HG03045 (cell line): ENCODE data around the gene ME1.
"Not testable (repeated sequence)": the region's sequence is repeated elsewhere in the genome, so short reads cannot be mapped to it uniquely, and the experiment has no call there.

ENCODE experiments used
- ATAC-seq: cut with Tn5 transposase; IDR thresholded peaks from one replicate; pipeline ENCODE4 v1.9.1; 2021; ENCODE audit warnings: mild to moderate bottlenecking, moderate library complexity; ENCODE audit not compliant: unreplicated experiment

Gene ME1

GRCh38 chr6:83192871-83193746, 237.7 kb downstream of the ME1 start, which contains the start of the genes PGM3 and RWDD2A:
PGM3 (minus strand) TSS chr6:83193265; CDS start chr6:83191012, 2,253 bp downstream.
RWDD2A (plus strand) TSS chr6:83193357; CDS start chr6:83194452, 1,095 bp downstream.
- ATAC-seq, result peak; percentile 97

GRCh38 chr6:83192456-83192855, 238.4 kb downstream of the ME1 start:
- ATAC-seq, result peak; percentile 1

- ATAC-seq, result not testable (repeated sequence)
Measured at GRCh38 chr6:83191974-83192373, 238.9 kb downstream of the ME1 start.

- ATAC-seq, result no peak
Measured at GRCh38 chr6:83190626-83191025, 240.2 kb downstream of the ME1 start.

- no peak for ATAC-seq
Measured at GRCh38 chr6:83188501-83188900, 242.3 kb downstream of the ME1 start.

- ATAC-seq, result no peak
Measured at GRCh38 chr6:83185096-83185495, 245.8 kb downstream of the ME1 start.

- ATAC-seq, result no peak
Measured at GRCh38 chr6:83183082-83183828, 247.6 kb downstream of the ME1 start.

- no peak for ATAC-seq
Measured at GRCh38 chr6:83182114-83182513, 248.7 kb downstream of the ME1 start.

GRCh38 chr6:83180426-83180950, 250.4 kb downstream of the ME1 start:
- ATAC-seq, result no peak

- ATAC-seq, result no peak
Measured at GRCh38 chr6:83176246-83176645, 254.6 kb downstream of the ME1 start.

- ATAC-seq, result no peak
Measured at GRCh38 chr6:83169511-83169910, 261.3 kb downstream of the ME1 start.

GRCh38 chr6:83169106-83169505, 261.7 kb downstream of the ME1 start:
- no peak for ATAC-seq

GRCh38 chr6:83168556-83168955, 262.3 kb downstream of the ME1 start:
- ATAC-seq, result no peak

- ATAC-seq, result no peak
Measured at GRCh38 chr6:83167726-83168278, 263.0 kb downstream of the ME1 start.
